ENCODE data around the gene SLC49A3. TPM values are rescaled to one million over a fixed set of nuclear protein-coding genes. Genes with fewer than 3 reads are reported as not detected.

Gene SLC49A3
- total and polyA plus RNA-seq, 2 of the 4 experiments (the other 2 are of a cell fraction) = under 0.01 to 0.32 TPM

DNA sequence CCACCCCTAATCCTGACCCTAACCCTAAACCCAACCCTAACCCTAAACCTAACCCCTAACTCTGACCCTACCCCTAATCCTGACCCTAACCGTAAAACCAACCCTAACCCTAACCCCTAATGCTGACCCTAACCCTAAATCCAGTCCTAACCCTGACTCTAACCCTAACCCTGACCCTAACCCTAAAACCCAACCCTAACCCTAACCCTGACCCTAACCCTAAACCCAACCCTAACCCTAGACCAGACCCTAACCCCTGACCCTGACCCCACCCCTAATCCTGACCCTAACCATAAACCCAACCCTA, 16.0 kb upstream of the SLC49A3 start:
- H3K36me3 ChIP-seq (ENCODE audit: control insufficient read depth, insufficient read depth, low read length) = peaks cover 3% of the 10 kb centered on the region
- peak overlapping the region; percentile 61 for H3K4me3 ChIP-seq (ENCODE audit: insufficient read depth, low read depth, low read length)
- in situ Hi-C loops (cut with MboI; ENCODE audit: low sequenced_read_pairs) (no loop called here), dilution Hi-C loops (cut with HindIII; ENCODE audit: low sequenced_read_pairs, unreplicated experiment) (no loop called here), intact Hi-C loops (cut with micrococcal nuclease) (no loop called here)
- H2BK20ac ChIP-seq (ENCODE audit: low read depth, low read length) = no peak overlapping the region
- BruUV-seq (replicated peaks) = no TSS peak
- peaks cover 25% of the 10 kb centered on the region for H4K20me1 ChIP-seq (ENCODE audit: insufficient read depth, low read length)
- TF ChIP-seq BHLHE40 (IDR thresholded peaks at IDR 0.05; ENCODE audit: low read depth, low read length) (no peak), SMC3 (IDR thresholded peaks at IDR 0.05; ENCODE audit: low read depth, low read length) (no peak), NFE2L2 (IDR thresholded peaks at IDR 0.05; ENCODE audit: low read depth, low read length) (no peak), POLR2A (IDR thresholded peaks at IDR 0.05; ENCODE audit: low read depth, low read length) (no peak), MAFK (IDR thresholded peaks at IDR 0.05; ENCODE audit: low read depth, low read length) (no peak), USF2 (IDR thresholded peaks at IDR 0.05; ENCODE audit: low read depth, low read length) (no peak), RCOR1 (IDR thresholded peaks at IDR 0.05; ENCODE audit: insufficient replicate concordance, low read length) (no peak), ELK1 (IDR thresholded peaks at IDR 0.05; ENCODE audit: borderline replicate concordance, low read depth, low read length) (no peak), MAZ (IDR thresholded peaks at IDR 0.05; ENCODE audit: borderline replicate concordance, low read depth, low read length) (no peak), CHD1 (IDR thresholded peaks at IDR 0.05; ENCODE audit: low read depth, low read length) (no peak), RFX5 (IDR thresholded peaks at IDR 0.05; ENCODE audit: low read depth, low read length) (no peak), MXI1 (IDR thresholded peaks at IDR 0.05; ENCODE audit: borderline replicate concordance, low read depth, low read length) (no peak), CEBPB (IDR thresholded peaks at IDR 0.05; ENCODE audit: low read depth, low read length) (no peak), FOS (IDR thresholded peaks at IDR 0.05; ENCODE audit: low read depth, low read length) (no peak), RAD21 (IDR thresholded peaks at IDR 0.05; ENCODE audit: low read length) (no peak)
- TF ChIP-seq, protein P1, sequence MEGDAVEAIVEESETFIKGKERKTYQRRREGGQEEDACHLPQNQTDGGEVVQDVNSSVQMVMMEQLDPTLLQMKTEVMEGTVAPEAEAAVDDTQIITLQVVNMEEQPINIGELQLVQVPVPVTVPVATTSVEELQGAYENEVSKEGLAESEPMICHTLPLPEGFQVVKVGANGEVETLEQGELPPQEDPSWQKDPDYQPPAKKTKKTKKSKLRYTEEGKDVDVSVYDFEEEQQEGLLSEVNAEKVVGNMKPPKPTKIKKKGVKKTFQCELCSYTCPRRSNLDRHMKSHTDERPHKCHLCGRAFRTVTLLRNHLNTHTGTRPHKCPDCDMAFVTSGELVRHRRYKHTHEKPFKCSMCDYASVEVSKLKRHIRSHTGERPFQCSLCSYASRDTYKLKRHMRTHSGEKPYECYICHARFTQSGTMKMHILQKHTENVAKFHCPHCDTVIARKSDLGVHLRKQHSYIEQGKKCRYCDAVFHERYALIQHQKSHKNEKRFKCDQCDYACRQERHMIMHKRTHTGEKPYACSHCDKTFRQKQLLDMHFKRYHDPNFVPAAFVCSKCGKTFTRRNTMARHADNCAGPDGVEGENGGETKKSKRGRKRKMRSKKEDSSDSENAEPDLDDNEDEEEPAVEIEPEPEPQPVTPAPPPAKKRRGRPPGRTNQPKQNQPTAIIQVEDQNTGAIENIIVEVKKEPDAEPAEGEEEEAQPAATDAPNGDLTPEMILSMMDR (conservative IDR thresholded peaks at IDR 0.05; ENCODE audit: low read depth, low read length) = no peak
- 100% methylated on average over 1 of the region's 1 CpG for WGBS, 2 experiments (ENCODE audit: extremely low coverage in 2 of 2, insufficient read length in 1 of 2)
- peaks cover 10 to 30% of the 10 kb centered on the region in 2 experiments; a peak in 3 of 4 replicates for H3K79me1 ChIP-seq (ENCODE audit: low read depth in 1 of 2, low read length in 2 of 2)
- no peak for ATAC-seq (ENCODE audit: low read depth)
- H2AK5ac ChIP-seq (ENCODE audit: low read depth, low read length) = peak overlapping the region; percentile 82; the same call in 1 of the 2 replicates
- peak overlapping the region; percentile 79 for H3K14ac ChIP-seq (replicated peaks; ENCODE audit: low read depth, low read length)
- H2AK9ac ChIP-seq (replicated peaks; ENCODE audit: low read depth, low read length, poor library complexity) = peak overlapping the region; percentile 87
- peaks cover 6% of the 10 kb centered on the region; the same call in 1 of the 2 replicates for H3K27me3 ChIP-seq (ENCODE audit: control insufficient read depth, insufficient read depth, low read length)
- no peak overlapping the region for H3K9ac ChIP-seq (ENCODE audit: low read depth, low read length)
- H3K18ac ChIP-seq (ENCODE audit: low read depth, low read length) = no peak overlapping the region; the same call in 1 of the 2 replicates
- no peak overlapping the region for H3K27ac ChIP-seq (ENCODE audit: insufficient read depth, low read length)
- H2BK15ac ChIP-seq (ENCODE audit: low read depth, low read length) = peak overlapping the region; percentile 56; the same call in 1 of the 3 replicates
- H2BK120ac ChIP-seq (ENCODE audit: low read depth, low read length) = no peak overlapping the region
- peak overlapping the region; percentile 79 for H3K4ac ChIP-seq (ENCODE audit: low read depth, low read length)
- H3K4me1 ChIP-seq (ENCODE audit: control insufficient read depth, insufficient read depth, low read length) = peaks cover 14% of the 10 kb centered on the region; the same call in 1 of the 2 replicates
- ChIA-PET CTCF (no interaction called here), POLR2A (ENCODE audit: unreplicated experiment) (interaction anchor here (0.5 kb wide), 1 partner anchor 14 kb away, joined by 3 read pairs; no protein-coding TSS in a partner anchor)
- no peak for DNase-seq
- peak overlapping the region; percentile 96 for H2AFZ ChIP-seq (replicated peaks; ENCODE audit: low read length, poor library complexity)
- no peak overlapping the region for H2BK5ac ChIP-seq (ENCODE audit: low read depth, low read length, poor library complexity, severe bottlenecking)
- no peaks in the 10 kb centered on the region for H3K9me3 ChIP-seq (ENCODE audit: control insufficient read depth, insufficient read depth, low read length)
- H3K56ac ChIP-seq (ENCODE audit: extremely low read depth, insufficient read depth, low read length) = no peak overlapping the region
- peak overlapping the region; percentile 92; the same call in 1 of the 2 replicates for H4K5ac ChIP-seq (ENCODE audit: low read depth, low read length)
- H4K91ac ChIP-seq (ENCODE audit: insufficient read depth, low read depth, low read length) = no peak overlapping the region
- peaks cover 13% of the 10 kb centered on the region for H3K9me1 ChIP-seq (ENCODE audit: insufficient read depth, low read length)
- H4K8ac ChIP-seq (ENCODE audit: low read depth in 2 of 2, low read length in 2 of 2) = peak overlapping the region; percentile 89 to 94; a peak in 3 of 4 replicates
- no peak overlapping the region for H3K23ac ChIP-seq (ENCODE audit: low read depth, low read length)
- peak overlapping the region; percentile 92 for H3K4me2 ChIP-seq (ENCODE audit: low read depth, low read length)
